IPS-18a (cell line): Measurements from ENCODE around the gene SLC38A5.
A peak's percentile ranks its signal among the peaks of the same experiment; 100 is the strongest.

Experiments used
- H3K27ac ChIP-seq: one replicate; pipeline ENCODE4 v1.5.1; 2013; ENCODE audit warnings: low read length
- H3K27me3 ChIP-seq: one replicate; pipeline ENCODE4 v1.6.1; 2013; ENCODE audit warnings: mild to moderate bottlenecking, low read length; ENCODE audit not compliant: control insufficient read depth, insufficient read depth
- H3K36me3 ChIP-seq: one replicate; pipeline ENCODE4 v1.6.1; 2013; ENCODE audit warnings: low read depth, low read length; ENCODE audit not compliant: control insufficient read depth
- H3K4me1 ChIP-seq: one replicate; pipeline ENCODE4 v1.6.1; 2013; ENCODE audit warnings: low read depth, low read length; ENCODE audit not compliant: control insufficient read depth
- H3K4me3 ChIP-seq: one replicate; pipeline ENCODE4 v1.5.1; 2013; ENCODE audit warnings: low read length
- H3K9ac ChIP-seq: one replicate; pipeline ENCODE4 v1.6.1; 2013; ENCODE audit warnings: mild to moderate bottlenecking, low read length, moderate library complexity
- H3K9me3 ChIP-seq: one replicate; pipeline ENCODE4 v1.6.1; 2013; ENCODE audit warnings: low read depth, low read length; ENCODE audit not compliant: control insufficient read depth

SLC38A5 gene

GRCh38 chrX:48509245-48509590 is 39.2 kb upstream of the SLC38A5 start:
- Histone ChIP-seq H3K27ac (no peak overlapping the region), H3K9me3 (no peaks in the 10 kb centered on the region), H3K9ac (peak overlapping the region; percentile 4), H3K36me3 (no peaks in the 10 kb centered on the region), H3K27me3 (no peaks in the 10 kb centered on the region), H3K4me1 (no peaks in the 10 kb centered on the region), H3K4me3 (peak overlapping the region; percentile 71)

GRCh38 chrX:48508400-48509244 is 38.6 kb upstream of the SLC38A5 start, which contains the start of gene PORCN:
PORCN (plus strand) TSS chrX:48508992; CDS start chrX:48509821, 829 bp downstream.
- H3K9me3 ChIP-seq = no peaks in the 10 kb centered on the region

GRCh38 chrX:48507246-48507645 is 37.2 kb upstream of the SLC38A5 start:
- Histone ChIP-seq H3K27ac (no peak overlapping the region), H3K4me1 (no peaks in the 10 kb centered on the region), H3K36me3 (no peaks in the 10 kb centered on the region), H3K27me3 (no peaks in the 10 kb centered on the region), H3K9me3 (peaks cover 4% of the 10 kb centered on the region), H3K9ac (no peak overlapping the region), H3K4me3 (no peak overlapping the region)

More at GRCh38 chrX:48508400-48509244, 38.6 kb upstream of the SLC38A5 start, which contains the start of gene PORCN:
- Histone ChIP-seq H3K27me3 (no peaks in the 10 kb centered on the region), H3K9ac (peak within 1 kb of the TSS; percentile 47), H3K4me1 (no peaks in the 10 kb centered on the region), H3K4me3 (peak within 1 kb of the TSS; percentile 71), H3K27ac (no peak within 1 kb of the TSS), H3K36me3 (no peaks in the 10 kb centered on the region)

- no peaks in the 10 kb centered on the region for H3K27me3 ChIP-seq
- no peak overlapping the region for H3K9ac ChIP-seq
- no peaks in the 10 kb centered on the region for H3K4me1 ChIP-seq
These were observed 35.4 kb upstream of the SLC38A5 start for GRCh38 chrX:48505481-48505880.

GRCh38 chrX:48504261-48504660 is 34.2 kb upstream of the SLC38A5 start:
- H3K4me1 ChIP-seq = no peaks in the 10 kb centered on the region
- no peak overlapping the region for H3K4me3 ChIP-seq
- no peaks in the 10 kb centered on the region for H3K27me3 ChIP-seq
- no peak overlapping the region for H3K27ac ChIP-seq
- peaks cover 4% of the 10 kb centered on the region for H3K9me3 ChIP-seq
- no peaks in the 10 kb centered on the region for H3K36me3 ChIP-seq
- no peak overlapping the region for H3K9ac ChIP-seq

More at GRCh38 chrX:48505481-48505880, 35.4 kb upstream of the SLC38A5 start:
- Histone ChIP-seq H3K9me3 (peaks cover 4% of the 10 kb centered on the region), H3K4me3 (no peak overlapping the region), H3K36me3 (no peaks in the 10 kb centered on the region), H3K27ac (no peak overlapping the region)

- H3K36me3 ChIP-seq = no peaks in the 10 kb centered on the region
- H3K9me3 ChIP-seq = peaks cover 8% of the 10 kb centered on the region
- H3K27ac ChIP-seq = no peak overlapping the region
- no peaks in the 10 kb centered on the region for H3K27me3 ChIP-seq
- no peak overlapping the region for H3K4me3 ChIP-seq
- no peak overlapping the region for H3K9ac ChIP-seq
- H3K4me1 ChIP-seq = no peaks in the 10 kb centered on the region
These were observed 28.3 kb upstream of the SLC38A5 start for GRCh38 chrX:48498374-48498809.

GRCh38 chrX:48497871-48498270 is 27.8 kb upstream of the SLC38A5 start:
- Histone ChIP-seq H3K4me3 (no peak overlapping the region), H3K27ac (no peak overlapping the region), H3K9me3 (peaks cover 5% of the 10 kb centered on the region), H3K4me1 (no peaks in the 10 kb centered on the region), H3K27me3 (no peaks in the 10 kb centered on the region), H3K36me3 (no peaks in the 10 kb centered on the region), H3K9ac (no peak overlapping the region)

- Histone ChIP-seq H3K27ac (no peak overlapping the region), H3K27me3 (no peaks in the 10 kb centered on the region), H3K9ac (no peak overlapping the region), H3K36me3 (no peaks in the 10 kb centered on the region), H3K4me3 (no peak overlapping the region), H3K9me3 (peaks cover 4% of the 10 kb centered on the region), H3K4me1 (no peaks in the 10 kb centered on the region)
These were observed 26.6 kb upstream of the SLC38A5 start for GRCh38 chrX:48496660-48497059.

- H3K9me3 ChIP-seq = peaks cover 4% of the 10 kb centered on the region
- H3K4me3 ChIP-seq = no peak overlapping the region
- H3K4me1 ChIP-seq = no peaks in the 10 kb centered on the region
- H3K9ac ChIP-seq = no peak overlapping the region
- H3K36me3 ChIP-seq = no peaks in the 10 kb centered on the region
- no peaks in the 10 kb centered on the region for H3K27me3 ChIP-seq
- no peak overlapping the region for H3K27ac ChIP-seq
These were observed 23.9 kb upstream of the SLC38A5 start for GRCh38 chrX:48493890-48494364.

GRCh38 chrX:48492293-48492910 is 22.3 kb upstream of the SLC38A5 start:
- H3K4me3 ChIP-seq = no peak overlapping the region
- H3K36me3 ChIP-seq = no peaks in the 10 kb centered on the region
- no peak overlapping the region for H3K9ac ChIP-seq
- H3K9me3 ChIP-seq = peaks cover 17% of the 10 kb centered on the region
- no peaks in the 10 kb centered on the region for H3K27me3 ChIP-seq
- H3K27ac ChIP-seq = no peak overlapping the region
- H3K4me1 ChIP-seq = no peaks in the 10 kb centered on the region

- Histone ChIP-seq H3K4me3 (no peak overlapping the region), H3K4me1 (no peaks in the 10 kb centered on the region), H3K27ac (no peak overlapping the region), H3K9me3 (peaks cover 17% of the 10 kb centered on the region), H3K9ac (no peak overlapping the region), H3K36me3 (no peaks in the 10 kb centered on the region), H3K27me3 (no peaks in the 10 kb centered on the region)
These were observed 21.7 kb upstream of the SLC38A5 start for GRCh38 chrX:48491809-48492208.
